ENCODE measurements around the gene KLHL14.

- TF ChIP-seq CTCF (IDR thresholded peaks at IDR 0.05 in 2 of 3, conservative IDR thresholded peaks at IDR 0.05 in 1 of 3; ENCODE audit: control insufficient read depth in 2 of 3, extremely low read depth in 1 of 3, insufficient read depth in 1 of 3, low read depth in 3 of 3, low read length in 3 of 3): no peak
- no peak for TF ChIP-seq SP1 (IDR thresholded peaks at IDR 0.05; ENCODE audit: low read depth, low read length)
- TF ChIP-seq EGR1 (IDR thresholded peaks at IDR 0.05; ENCODE audit: borderline replicate concordance in 1 of 2, low read depth in 2 of 2, low read length in 2 of 2): no peak
- TF ChIP-seq SMARCA5 (IDR thresholded peaks at IDR 0.05): no peak
- TF ChIP-seq, protein P1, sequence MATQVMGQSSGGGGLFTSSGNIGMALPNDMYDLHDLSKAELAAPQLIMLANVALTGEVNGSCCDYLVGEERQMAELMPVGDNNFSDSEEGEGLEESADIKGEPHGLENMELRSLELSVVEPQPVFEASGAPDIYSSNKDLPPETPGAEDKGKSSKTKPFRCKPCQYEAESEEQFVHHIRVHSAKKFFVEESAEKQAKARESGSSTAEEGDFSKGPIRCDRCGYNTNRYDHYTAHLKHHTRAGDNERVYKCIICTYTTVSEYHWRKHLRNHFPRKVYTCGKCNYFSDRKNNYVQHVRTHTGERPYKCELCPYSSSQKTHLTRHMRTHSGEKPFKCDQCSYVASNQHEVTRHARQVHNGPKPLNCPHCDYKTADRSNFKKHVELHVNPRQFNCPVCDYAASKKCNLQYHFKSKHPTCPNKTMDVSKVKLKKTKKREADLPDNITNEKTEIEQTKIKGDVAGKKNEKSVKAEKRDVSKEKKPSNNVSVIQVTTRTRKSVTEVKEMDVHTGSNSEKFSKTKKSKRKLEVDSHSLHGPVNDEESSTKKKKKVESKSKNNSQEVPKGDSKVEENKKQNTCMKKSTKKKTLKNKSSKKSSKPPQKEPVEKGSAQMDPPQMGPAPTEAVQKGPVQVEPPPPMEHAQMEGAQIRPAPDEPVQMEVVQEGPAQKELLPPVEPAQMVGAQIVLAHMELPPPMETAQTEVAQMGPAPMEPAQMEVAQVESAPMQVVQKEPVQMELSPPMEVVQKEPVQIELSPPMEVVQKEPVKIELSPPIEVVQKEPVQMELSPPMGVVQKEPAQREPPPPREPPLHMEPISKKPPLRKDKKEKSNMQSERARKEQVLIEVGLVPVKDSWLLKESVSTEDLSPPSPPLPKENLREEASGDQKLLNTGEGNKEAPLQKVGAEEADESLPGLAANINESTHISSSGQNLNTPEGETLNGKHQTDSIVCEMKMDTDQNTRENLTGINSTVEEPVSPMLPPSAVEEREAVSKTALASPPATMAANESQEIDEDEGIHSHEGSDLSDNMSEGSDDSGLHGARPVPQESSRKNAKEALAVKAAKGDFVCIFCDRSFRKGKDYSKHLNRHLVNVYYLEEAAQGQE (IDR thresholded peaks at IDR 0.05; ENCODE audit: low read depth, low read length): no peak
- TF ChIP-seq POLR2A (IDR thresholded peaks at IDR 0.05; ENCODE audit: low read depth, low read length): no peak
- no peak for TF ChIP-seq TCF7 (IDR thresholded peaks at IDR 0.05; ENCODE audit: borderline replicate concordance)
- TF ChIP-seq EP300 (IDR thresholded peaks at IDR 0.05; ENCODE audit: borderline replicate concordance in 1 of 2, control insufficient read depth in 1 of 2, low read depth in 2 of 2, low read length in 2 of 2): no peak
- no peak for TF ChIP-seq ZNF274 (IDR thresholded peaks at IDR 0.05; ENCODE audit: insufficient read depth, insufficient read length)
Observed at GRCh38 chr18:32695534-32695933, 77.3 kb downstream of the KLHL14 start.

All from GM12878 (cell line).